GM18508 (cell line): Measurements from ENCODE around the gene SCEL.

ENCODE experiments used
- ATAC-seq: cut with Tn5 transposase; IDR thresholded peaks from one replicate; pipeline ENCODE4 v1.9.1; 2021; ENCODE audit warnings: moderate number of reproducible peaks; ENCODE audit not compliant: insufficient read depth, unreplicated experiment

The SCEL gene

GRCh38 chr13:77548594-77548993, 13.1 kb downstream of the SCEL start:
- no peak for ATAC-seq

- ATAC-seq: no peak
These were observed 18.6 kb downstream of the SCEL start for GRCh38 chr13:77554069-77554468.

- ATAC-seq: no peak
These were observed 19.7 kb downstream of the SCEL start for GRCh38 chr13:77555246-77555645.

GRCh38 chr13:77558016-77558415, 22.5 kb downstream of the SCEL start:
- no peak for ATAC-seq

DNA sequence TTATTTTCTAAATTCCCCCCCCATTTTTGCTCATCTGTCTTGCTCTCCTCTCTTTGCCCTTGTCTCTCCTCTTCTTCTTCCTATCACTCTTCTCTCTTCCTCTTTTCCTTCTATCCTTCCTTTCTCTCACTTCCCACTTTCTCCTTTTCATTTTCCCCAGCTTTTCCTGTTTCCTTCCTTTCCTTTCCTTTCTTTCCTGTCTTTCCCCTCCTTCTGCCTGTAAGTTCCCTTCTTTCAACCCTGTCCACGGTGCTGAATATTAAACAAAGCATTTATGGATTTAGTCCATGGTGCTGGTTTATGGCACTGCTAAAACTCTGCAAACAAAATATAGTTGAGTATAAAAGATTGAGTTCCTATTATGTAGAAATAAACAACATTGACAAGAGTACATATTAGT, 27.6 kb downstream of the SCEL start:
- no peak for ATAC-seq

DNA sequence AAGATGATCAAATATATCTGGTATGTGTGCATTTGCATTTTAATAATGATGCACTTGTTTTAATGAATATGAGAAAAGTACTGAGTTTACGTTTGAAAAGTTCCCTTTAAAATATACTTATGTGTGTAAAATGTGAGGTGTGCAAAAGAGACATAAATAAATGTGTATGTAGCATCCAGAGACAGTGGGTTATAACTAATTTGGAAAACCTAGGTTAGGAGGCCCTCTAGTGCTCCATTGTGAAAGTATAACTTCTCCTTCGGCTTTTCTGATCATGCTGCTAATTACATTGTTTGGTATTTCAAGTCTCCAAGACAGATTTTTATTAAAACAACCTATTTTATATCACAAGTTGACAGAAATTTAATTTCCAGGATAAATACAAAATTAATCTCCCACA, 30.1 kb downstream of the SCEL start:
- ATAC-seq: no peak

DNA sequence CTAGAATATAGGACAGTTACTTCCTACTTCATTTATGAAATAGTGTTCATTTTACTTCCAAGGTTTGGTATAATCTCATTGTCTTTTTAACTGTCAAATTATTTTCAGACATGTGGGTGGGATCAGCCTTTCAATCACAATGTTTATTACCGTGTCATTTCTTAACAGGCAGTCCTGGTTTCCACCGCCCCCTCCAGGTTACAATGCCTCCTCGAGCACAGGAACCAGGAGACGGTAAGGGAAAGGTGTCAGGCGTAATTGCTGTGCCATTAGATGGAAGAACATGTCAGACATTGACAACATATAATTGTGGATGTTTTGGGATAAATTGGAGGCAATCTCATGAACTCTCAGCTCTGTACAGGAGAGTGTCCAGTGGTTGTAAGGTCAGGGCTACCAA, 36.5 kb downstream of the SCEL start:
- no peak for ATAC-seq

DNA sequence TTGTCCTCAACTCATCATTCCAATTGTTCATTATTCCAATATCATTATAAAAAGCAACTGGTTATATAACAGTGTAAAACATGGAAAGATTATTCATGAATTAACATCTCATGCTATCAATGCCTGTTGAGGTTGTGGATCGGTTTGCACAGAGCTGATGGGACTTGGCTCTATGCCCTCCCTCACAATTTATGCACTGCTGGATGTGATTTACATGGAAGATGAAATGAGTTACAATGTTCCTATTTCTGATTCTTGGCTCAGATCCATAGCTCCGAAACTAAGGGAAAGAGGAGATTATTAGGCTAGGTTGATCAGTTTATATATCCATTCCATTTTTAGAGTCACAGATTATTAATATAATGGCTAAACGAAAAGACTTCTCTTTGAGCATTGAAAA, 38.6 kb downstream of the SCEL start:
- no peak for ATAC-seq

GRCh38 chr13:77579959-77580358, 44.5 kb downstream of the SCEL start:
- ATAC-seq: no peak

DNA sequence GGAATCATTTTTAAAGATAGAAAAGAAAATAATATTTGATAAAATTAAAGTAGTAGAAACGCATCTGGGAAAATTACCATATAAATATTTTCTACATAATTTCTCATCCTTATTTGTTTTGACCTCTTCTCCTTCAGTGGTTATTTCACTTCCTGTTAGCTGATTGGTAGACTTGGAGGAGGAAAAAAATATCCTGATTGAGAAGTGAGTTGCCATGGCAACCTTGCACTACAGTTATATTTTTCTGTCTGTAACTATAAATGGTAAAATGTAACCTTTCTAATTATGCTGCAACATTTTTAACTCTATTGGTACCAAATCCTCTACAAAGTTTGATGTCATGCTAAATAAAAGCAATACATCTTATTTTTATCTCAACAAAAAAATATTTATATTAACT, 45.2 kb downstream of the SCEL start:
- no peak for ATAC-seq

DNA sequence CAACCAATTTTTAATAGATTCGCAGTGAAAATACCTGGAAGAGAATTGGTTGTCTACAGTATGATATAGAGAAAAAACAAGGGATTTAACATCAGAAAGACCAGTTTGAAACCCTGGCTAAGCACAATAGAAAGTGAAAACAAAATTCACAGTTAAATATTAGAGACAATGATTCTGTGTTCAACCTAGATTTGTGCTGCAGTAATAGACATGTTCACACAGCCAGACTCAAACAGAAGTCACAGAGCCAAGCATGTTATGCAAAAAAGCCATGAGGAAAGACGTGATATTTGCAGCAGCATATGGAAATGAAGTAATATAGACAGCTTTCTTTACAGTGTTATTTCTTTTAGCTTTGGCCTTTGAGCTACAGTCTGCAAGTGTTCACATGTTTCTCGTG, 48.1 kb downstream of the SCEL start:
- no peak for ATAC-seq

DNA sequence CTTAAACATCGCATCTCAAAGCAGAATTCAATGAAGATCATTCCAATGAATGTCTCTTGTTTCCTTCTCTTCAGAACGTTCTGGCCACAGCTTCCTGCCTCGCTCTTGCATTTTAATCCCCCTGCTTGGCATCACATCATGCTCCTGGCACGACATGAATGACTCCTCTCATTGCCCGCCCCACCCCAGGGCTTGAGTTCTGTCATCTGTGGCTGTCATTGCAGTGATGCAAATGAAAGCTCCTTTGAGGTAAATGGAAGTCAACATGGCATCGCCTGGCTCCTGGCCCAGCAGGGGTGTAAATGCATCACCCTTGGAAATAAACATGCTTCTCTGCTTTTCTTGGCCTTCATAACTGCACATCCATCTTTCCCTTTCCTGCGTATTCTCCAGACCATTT, 48.6 kb downstream of the SCEL start:
- no peak for ATAC-seq

- ATAC-seq: no peak
These were observed 59.8 kb downstream of the SCEL start for GRCh38 chr13:77595166-77595810.

- no peak for ATAC-seq
These were observed 61.3 kb downstream of the SCEL start for GRCh38 chr13:77596777-77597176.

GRCh38 chr13:77599351-77599750, 63.8 kb downstream of the SCEL start:
- no peak for ATAC-seq

DNA sequence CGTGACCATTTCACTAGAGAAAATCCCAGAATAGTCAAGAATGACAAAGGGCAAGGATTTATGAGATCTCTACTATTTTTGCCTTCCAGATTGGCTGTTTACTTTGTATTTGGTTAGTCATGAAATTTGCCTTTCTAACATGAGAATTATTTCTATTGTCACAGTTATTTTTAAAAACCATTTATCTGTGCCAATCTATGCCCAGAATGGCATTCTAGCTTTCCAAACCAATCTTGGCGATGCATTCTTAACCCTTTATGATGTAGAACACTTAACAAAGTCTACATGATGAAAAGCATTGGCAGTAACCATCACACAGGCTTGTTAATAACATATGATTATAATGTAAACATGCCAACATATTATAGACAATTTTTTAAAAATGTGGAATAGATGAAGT, 65.2 kb downstream of the SCEL start:
- ATAC-seq: no peak

GRCh38 chr13:77611068-77611467, 75.6 kb downstream of the SCEL start:
- ATAC-seq: no peak

- ATAC-seq: no peak
These were observed 80.5 kb downstream of the SCEL start for GRCh38 chr13:77616027-77616426.

- ATAC-seq: no peak
These were observed 84.1 kb downstream of the SCEL start for GRCh38 chr13:77619655-77620054.

DNA sequence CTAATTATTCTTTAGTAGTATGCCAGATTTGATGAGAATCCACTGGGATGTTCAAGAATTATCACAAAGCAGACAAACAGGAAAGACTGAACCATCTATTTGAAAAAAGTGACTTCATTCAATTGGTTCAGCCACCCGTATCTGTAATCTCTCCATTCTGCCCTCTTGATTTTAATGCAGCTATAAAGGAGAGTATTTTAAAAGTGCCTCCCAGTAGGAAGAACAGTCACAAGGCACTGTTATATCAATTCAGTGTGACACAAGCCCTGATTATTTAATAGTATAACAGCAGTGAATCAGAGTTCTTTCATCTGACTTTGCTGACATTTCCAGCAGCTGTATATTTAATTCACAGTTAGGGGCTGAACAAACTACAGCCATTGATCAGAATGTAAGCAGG, 84.6 kb downstream of the SCEL start:
- no peak for ATAC-seq

- no peak for ATAC-seq
These were observed 88.3 kb downstream of the SCEL start for GRCh38 chr13:77623806-77624205.

DNA sequence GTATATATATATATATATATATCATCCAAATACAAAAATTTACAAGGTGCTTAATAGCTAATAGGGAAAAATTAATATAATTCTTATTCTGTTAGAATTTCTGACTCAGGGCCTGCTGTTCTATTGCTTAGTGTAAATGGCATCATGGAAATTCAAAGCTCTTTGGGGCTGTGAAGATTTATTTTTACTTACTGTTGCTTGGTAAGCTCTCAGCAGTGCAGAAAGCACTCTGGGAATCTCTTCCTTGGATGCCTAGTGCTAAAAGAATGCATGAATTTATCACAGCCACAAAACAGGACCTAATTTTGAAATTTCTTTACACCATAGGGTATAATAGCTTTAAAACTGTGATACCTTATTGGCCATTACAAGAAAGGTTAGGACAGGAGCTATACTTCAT, 92.7 kb downstream of the SCEL start:
- ATAC-seq: no peak

GRCh38 chr13:77637588-77637987, 102.1 kb downstream of the SCEL start:
- ATAC-seq: no peak
